ENCODE data around the gene KCNJ4.

The KCNJ4 gene

GRCh38 chr22:38460426-38460840 lies 5.4 kb upstream of the KCNJ4 start:
- ChIA-PET POLR2A (interaction anchor here (0.6 to 1.3 kb wide), 3 partner anchors 21 to 62 kb away, joined by 3 to 10 read pairs (median 5); no protein-coding TSS in a partner anchor), CTCF (interaction anchor here (0.6 kb wide), 1 partner anchor 123 kb away, joined by 3 read pairs; no protein-coding TSS in a partner anchor)
- TF ChIP-seq ZSCAN23 (tag by site-specific recombination; IDR thresholded peaks at IDR 0.05) = no peak
- TF ChIP-seq ZNF169 (tag by site-specific recombination; IDR thresholded peaks at IDR 0.05) = 0 out of 2 replicates have a peak, but pooled peaks have one; percentile 18
- TF ChIP-seq HIC1 (tag by site-specific recombination; IDR thresholded peaks at IDR 0.05) = peak; percentile 56
- no peak for TF ChIP-seq ZNF558 (tag by site-specific recombination; IDR thresholded peaks at IDR 0.05)
- TF ChIP-seq FEZF1 (tag by site-specific recombination; IDR thresholded peaks at IDR 0.05) = peak; percentile 12; the same call in 1 of the 2 replicates
- 0 out of 2 replicates have a peak, but pooled peaks have one; percentile 13 for TF ChIP-seq ZFP69B (tag by site-specific recombination; IDR thresholded peaks at IDR 0.05)
- TF ChIP-seq ZNF571 (tag by site-specific recombination; IDR thresholded peaks at IDR 0.05) = no peak
- no peak for TF ChIP-seq ZNF624 (tag by site-specific recombination; IDR thresholded peaks at IDR 0.05)
- TF ChIP-seq, protein P1, sequence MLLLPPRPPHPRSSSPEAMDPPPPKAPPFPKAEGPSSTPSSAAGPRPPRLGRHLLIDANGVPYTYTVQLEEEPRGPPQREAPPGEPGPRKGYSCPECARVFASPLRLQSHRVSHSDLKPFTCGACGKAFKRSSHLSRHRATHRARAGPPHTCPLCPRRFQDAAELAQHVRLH (tag by site-specific recombination; IDR thresholded peaks at IDR 0.05) = no peak
- TF ChIP-seq ZFHX2 (tag by site-specific recombination; conservative IDR thresholded peaks at IDR 0.05) = peak; percentile 41
- TF ChIP-seq, protein P2, sequence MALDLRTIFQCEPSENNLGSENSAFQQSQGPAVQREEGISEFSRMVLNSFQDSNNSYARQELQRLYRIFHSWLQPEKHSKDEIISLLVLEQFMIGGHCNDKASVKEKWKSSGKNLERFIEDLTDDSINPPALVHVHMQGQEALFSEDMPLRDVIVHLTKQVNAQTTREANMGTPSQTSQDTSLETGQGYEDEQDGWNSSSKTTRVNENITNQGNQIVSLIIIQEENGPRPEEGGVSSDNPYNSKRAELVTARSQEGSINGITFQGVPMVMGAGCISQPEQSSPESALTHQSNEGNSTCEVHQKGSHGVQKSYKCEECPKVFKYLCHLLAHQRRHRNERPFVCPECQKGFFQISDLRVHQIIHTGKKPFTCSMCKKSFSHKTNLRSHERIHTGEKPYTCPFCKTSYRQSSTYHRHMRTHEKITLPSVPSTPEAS (tag by site-specific recombination; IDR thresholded peaks at IDR 0.05) = peak; percentile 43; the same call in 1 of the 2 replicates
- TF ChIP-seq ZNF2 (tag by site-specific recombination; IDR thresholded peaks at IDR 0.05) = peak; percentile 49; the same call in 1 of the 2 replicates
- TF ChIP-seq ZNF768 (tag by site-specific recombination; IDR thresholded peaks at IDR 0.05) = no peak
- peak; percentile 86 for TF ChIP-seq PATZ1 (tag by site-specific recombination; IDR thresholded peaks at IDR 0.05)
- TF ChIP-seq ZNF391 (tag by site-specific recombination; IDR thresholded peaks at IDR 0.05; ENCODE audit: borderline replicate concordance, low read depth) = 0 out of 2 replicates have a peak, but pooled peaks have one; percentile 39
- TF ChIP-seq ZBTB7A (tag by site-specific recombination; IDR thresholded peaks at IDR 0.05; ENCODE audit: low read depth) = peak; percentile 25; the same call in 1 of the 2 replicates
- TF ChIP-seq ZNF830 (tag by site-specific recombination; IDR thresholded peaks at IDR 0.05; ENCODE audit: low read depth) = no peak
- TF ChIP-seq ZNF335 (tag by site-specific recombination; conservative IDR thresholded peaks at IDR 0.05) = peak; percentile 20; the same call in 1 of the 2 replicates
- no peaks in the 10 kb centered on the region for H3K36me3 ChIP-seq (ENCODE audit: control insufficient read depth in 2 of 2, insufficient read depth in 1 of 2, low read length in 2 of 2)
- H3K4me3 ChIP-seq (ENCODE audit: low read depth, low read length) = no peak overlapping the region
- H3K27ac ChIP-seq (ENCODE audit: extremely low read depth, low read depth, low read length) = no peak overlapping the region
- no peaks in the 10 kb centered on the region for H3K4me1 ChIP-seq (ENCODE audit: control insufficient read depth, insufficient read depth, low read length)
- H3K9me3 ChIP-seq (ENCODE audit: control insufficient read depth, insufficient read depth, low read depth, low read length) = no peaks in the 10 kb centered on the region

DNA sequence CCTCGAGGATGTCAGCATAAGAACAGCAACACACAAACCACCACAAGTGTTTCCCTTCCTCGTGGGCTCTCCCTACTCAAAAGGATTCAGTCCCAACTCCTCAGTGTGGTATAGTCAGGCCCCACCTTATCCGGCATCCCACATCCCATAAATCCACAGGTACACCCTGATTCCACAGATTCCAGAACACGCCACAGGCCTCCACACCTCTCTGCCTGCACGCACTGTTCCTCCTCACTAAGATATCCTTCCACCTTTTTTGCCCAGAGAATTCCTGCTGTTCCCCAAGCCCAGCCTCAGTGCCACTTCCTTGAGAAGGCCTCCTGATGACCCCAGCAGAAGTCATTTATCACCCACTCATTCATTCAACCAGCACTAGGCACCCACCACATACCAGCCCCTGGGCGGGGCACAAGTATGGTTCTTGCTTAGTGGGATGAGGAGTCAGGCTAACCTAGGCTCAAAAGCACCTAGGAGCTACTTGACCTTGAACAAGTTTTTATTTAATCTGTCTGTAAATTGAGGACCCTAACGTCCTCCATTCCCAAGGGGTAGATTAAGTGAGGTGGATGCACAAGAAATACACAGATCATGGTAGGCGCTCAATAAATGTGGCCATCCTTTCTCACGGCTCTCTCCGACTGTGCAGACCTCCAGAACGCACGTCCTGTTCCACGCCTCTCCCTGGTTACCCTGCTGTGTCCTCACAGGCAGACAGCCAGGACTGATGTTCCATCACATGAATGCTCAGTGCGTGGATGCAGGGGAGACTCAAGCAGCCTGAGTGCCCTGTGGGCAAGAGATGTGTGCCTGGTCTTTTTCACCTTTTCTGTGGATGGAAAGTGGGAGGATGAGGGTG lies 2.1 kb upstream of the KCNJ4 start:
- peak; percentile 46 for TF ChIP-seq ZFHX2 (tag by site-specific recombination; conservative IDR thresholded peaks at IDR 0.05)
- peak; percentile 67 for TF ChIP-seq EGR2 (tag by site-specific recombination; IDR thresholded peaks at IDR 0.05; ENCODE audit: low read depth)
- TF ChIP-seq ZNF600 (tag by site-specific recombination; IDR thresholded peaks at IDR 0.05) = peak; percentile 47; the same call in 1 of the 2 replicates
- TF ChIP-seq RBAK (tag by site-specific recombination; IDR thresholded peaks at IDR 0.05) = no peak
- H3K27ac ChIP-seq (ENCODE audit: extremely low read depth, low read depth, low read length) = no peak overlapping the region
- no peaks in the 10 kb centered on the region for H3K9me3 ChIP-seq (ENCODE audit: control insufficient read depth, insufficient read depth, low read depth, low read length)
- ChIA-PET CTCF (no interaction called here), POLR2A (interaction anchor here (0.6 kb wide), 1 partner anchor 18 kb away, joined by 4 read pairs; no protein-coding TSS in a partner anchor)
- H3K4me3 ChIP-seq (ENCODE audit: low read depth, low read length) = no peak overlapping the region
- no peaks in the 10 kb centered on the region for H3K4me1 ChIP-seq (ENCODE audit: control insufficient read depth, insufficient read depth, low read length)
- no peaks in the 10 kb centered on the region for H3K36me3 ChIP-seq (ENCODE audit: control insufficient read depth in 2 of 2, insufficient read depth in 1 of 2, low read length in 2 of 2)
